ENCODE data around the gene NARF. TPM values are rescaled to one million over a fixed set of nuclear protein-coding genes. Genes with fewer than 3 reads are reported as not detected.

Gene NARF
- total RNA-seq, 2 donors from 2014 or later = 64.0 to 70.8 TPM

- Mint-ChIP-seq H3K9me3 (no peaks in the 10 kb centered on the region), H3K36me3 (ENCODE audit: low read depth) (peaks cover 11% of the 10 kb centered on the region), H3K4me3 (no peak overlapping the region), H3K27ac (peak overlapping the region; percentile 18), H3K4me1 (peaks cover 8% of the 10 kb centered on the region), H3K27me3 (ENCODE audit: insufficient read depth) (no peaks in the 10 kb centered on the region)
- 85 to 88% methylated on average over 12 to 17 of the region's 17 CpGs for WGBS, 2 experiments (ENCODE audit: insufficient coverage in 1 of 2, insufficient read length in 1 of 2)
- no peak overlapping the region for H3K4me3 ChIP-seq (ENCODE audit: low read length)
- H3K4me1 ChIP-seq (ENCODE audit: control insufficient read depth, insufficient read depth, low read length) = no peaks in the 10 kb centered on the region
- H3K36me3 ChIP-seq (ENCODE audit: control insufficient read depth, insufficient read depth, low read length) = peaks cover 6% of the 10 kb centered on the region
- H3K9ac ChIP-seq (ENCODE audit: extremely low read depth, low read length, poor library complexity, severe bottlenecking) = no peak overlapping the region
- peak overlapping the region; percentile 14 for H3K27ac ChIP-seq (ENCODE audit: low read depth, low read length)
- no peaks in the 10 kb centered on the region for H3K27me3 ChIP-seq (ENCODE audit: control insufficient read depth, insufficient read depth, low read length, poor library complexity, severe bottlenecking)
- H3K9me3 ChIP-seq (ENCODE audit: control insufficient read depth, low read length) = no peaks in the 10 kb centered on the region
- TF ChIP-seq, protein P1, sequence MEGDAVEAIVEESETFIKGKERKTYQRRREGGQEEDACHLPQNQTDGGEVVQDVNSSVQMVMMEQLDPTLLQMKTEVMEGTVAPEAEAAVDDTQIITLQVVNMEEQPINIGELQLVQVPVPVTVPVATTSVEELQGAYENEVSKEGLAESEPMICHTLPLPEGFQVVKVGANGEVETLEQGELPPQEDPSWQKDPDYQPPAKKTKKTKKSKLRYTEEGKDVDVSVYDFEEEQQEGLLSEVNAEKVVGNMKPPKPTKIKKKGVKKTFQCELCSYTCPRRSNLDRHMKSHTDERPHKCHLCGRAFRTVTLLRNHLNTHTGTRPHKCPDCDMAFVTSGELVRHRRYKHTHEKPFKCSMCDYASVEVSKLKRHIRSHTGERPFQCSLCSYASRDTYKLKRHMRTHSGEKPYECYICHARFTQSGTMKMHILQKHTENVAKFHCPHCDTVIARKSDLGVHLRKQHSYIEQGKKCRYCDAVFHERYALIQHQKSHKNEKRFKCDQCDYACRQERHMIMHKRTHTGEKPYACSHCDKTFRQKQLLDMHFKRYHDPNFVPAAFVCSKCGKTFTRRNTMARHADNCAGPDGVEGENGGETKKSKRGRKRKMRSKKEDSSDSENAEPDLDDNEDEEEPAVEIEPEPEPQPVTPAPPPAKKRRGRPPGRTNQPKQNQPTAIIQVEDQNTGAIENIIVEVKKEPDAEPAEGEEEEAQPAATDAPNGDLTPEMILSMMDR (conservative IDR thresholded peaks at IDR 0.05) = peak; percentile 32
- peak; percentile 56 for DNase-seq
Observed at GRCh38 chr17:82528484-82529265, 70.1 kb downstream of the NARF start.

GRCh38 chr17:82529914-82530300 lies 71.4 kb downstream of the NARF start:
- no peaks in the 10 kb centered on the region for H3K9me3 Mint-ChIP-seq
- TF ChIP-seq, protein P1 (conservative IDR thresholded peaks at IDR 0.05) = no peak
- H3K9me3 ChIP-seq (ENCODE audit: control insufficient read depth, low read length) = no peaks in the 10 kb centered on the region
- DNase-seq = no peak
- peaks cover 8% of the 10 kb centered on the region for H3K4me1 ChIP-seq (ENCODE audit: control insufficient read depth, insufficient read depth, low read length)
- no peak overlapping the region for H3K4me3 Mint-ChIP-seq
- H3K27ac ChIP-seq (ENCODE audit: low read depth, low read length) = no peak overlapping the region
- peaks cover 15% of the 10 kb centered on the region for H3K4me1 Mint-ChIP-seq
- no peaks in the 10 kb centered on the region for H3K27me3 Mint-ChIP-seq (ENCODE audit: insufficient read depth)
- no peaks in the 10 kb centered on the region for H3K27me3 ChIP-seq (ENCODE audit: control insufficient read depth, insufficient read depth, low read length, poor library complexity, severe bottlenecking)
- H3K9ac ChIP-seq (ENCODE audit: extremely low read depth, low read length, poor library complexity, severe bottlenecking) = no peak overlapping the region
- peaks cover 6% of the 10 kb centered on the region for H3K36me3 ChIP-seq (ENCODE audit: control insufficient read depth, insufficient read depth, low read length)
- WGBS, 2 experiments (ENCODE audit: insufficient coverage in 1 of 2, insufficient read length in 1 of 2) = 83 to 94% methylated on average over 8 to 9 of the region's 9 CpGs
- H3K36me3 Mint-ChIP-seq (ENCODE audit: low read depth) = peaks cover 7% of the 10 kb centered on the region
- H3K4me3 ChIP-seq (ENCODE audit: low read length) = no peak overlapping the region
- H3K27ac Mint-ChIP-seq = no peak overlapping the region

GRCh38 chr17:82531431-82531881 lies 72.9 kb downstream of the NARF start:
- Mint-ChIP-seq H3K27me3 (ENCODE audit: insufficient read depth) (no peaks in the 10 kb centered on the region), H3K27ac (no peak overlapping the region), H3K4me3 (no peak overlapping the region), H3K36me3 (ENCODE audit: low read depth) (peaks cover 5% of the 10 kb centered on the region), H3K9me3 (no peaks in the 10 kb centered on the region), H3K4me1 (peaks cover 24% of the 10 kb centered on the region)
- TF ChIP-seq, protein P1 (conservative IDR thresholded peaks at IDR 0.05) = no peak
- 93 to 99% methylated on average over 7 of the region's 7 CpGs for WGBS, 2 experiments (ENCODE audit: insufficient coverage in 1 of 2, insufficient read length in 1 of 2)
- Histone ChIP-seq H3K27me3 (ENCODE audit: control insufficient read depth, insufficient read depth, low read length, poor library complexity, severe bottlenecking) (no peaks in the 10 kb centered on the region), H3K4me3 (ENCODE audit: low read length) (no peak overlapping the region), H3K9ac (ENCODE audit: extremely low read depth, low read length, poor library complexity, severe bottlenecking) (no peak overlapping the region), H3K9me3 (ENCODE audit: control insufficient read depth, low read length) (no peaks in the 10 kb centered on the region), H3K27ac (ENCODE audit: low read depth, low read length) (no peak overlapping the region), H3K4me1 (ENCODE audit: control insufficient read depth, insufficient read depth, low read length) (peaks cover 11% of the 10 kb centered on the region), H3K36me3 (ENCODE audit: control insufficient read depth, insufficient read depth, low read length) (no peaks in the 10 kb centered on the region)
- no peak for DNase-seq
